ENCODE measurements around the gene CCDC188. TPM values are rescaled to one million over a fixed set of nuclear protein-coding genes. Genes with fewer than 3 reads are reported as not detected.

Gene CCDC188
- total RNA-seq, 2 donors from 2014 or later: 0.36 TPM; not detected in 1

- Mint-ChIP-seq H3K4me1 (ENCODE audit: low read depth in 2 of 2) (peaks cover 13 to 22% of the 10 kb centered on the region in 2 donors), H3K36me3 (no peaks in the 10 kb centered on the region), H3K9me3 (no peaks in the 10 kb centered on the region), H3K27me3 (no peaks in the 10 kb centered on the region), H3K4me3 (no peak overlapping the region), H3K27ac (no peak overlapping the region)
- DNase-seq (ENCODE audit: low spot score) (no peak), ATAC-seq (no peak)
These were observed 45.2 kb downstream of the CCDC188 start for GRCh38 chr22:20105456-20106204.

DNA sequence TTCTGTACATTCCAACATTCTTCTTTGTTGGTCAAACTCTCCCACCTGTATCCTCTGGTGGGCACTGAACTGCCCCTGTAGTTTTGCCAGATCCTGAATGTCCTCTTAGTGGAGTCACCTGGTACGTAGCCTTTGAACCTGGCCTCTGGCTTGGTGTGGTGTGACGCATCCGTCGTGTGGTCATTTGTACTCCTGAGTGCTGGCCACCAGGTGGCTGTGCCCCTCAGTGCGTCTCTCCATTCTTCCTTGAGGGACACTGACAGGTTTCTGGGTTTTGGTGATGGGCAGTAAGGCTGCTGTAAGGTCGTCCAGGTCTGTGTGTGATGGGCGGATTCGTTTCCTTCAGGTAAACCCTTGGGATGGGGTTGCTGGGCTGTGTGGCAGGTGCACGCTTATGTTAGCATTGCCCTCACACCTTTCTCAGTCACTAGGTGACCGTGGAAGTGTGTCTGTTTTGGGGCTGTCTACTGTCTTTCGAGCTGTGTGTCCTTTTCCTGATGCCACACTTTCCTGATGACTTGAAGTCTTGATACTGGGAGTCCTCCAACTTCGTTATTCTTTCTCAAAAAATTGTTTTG is 48.6 kb downstream of the CCDC188 start:
- no peak overlapping the region for H3K4me3 Mint-ChIP-seq
- no peak for DNase-seq (ENCODE audit: low spot score)
- H3K9me3 Mint-ChIP-seq: no peaks in the 10 kb centered on the region
- peak overlapping the region; percentile 72 to 91 for H3K27ac Mint-ChIP-seq
- peaks cover 17% of the 10 kb centered on the region for H3K36me3 Mint-ChIP-seq
- no peaks in the 10 kb centered on the region for H3K27me3 Mint-ChIP-seq
- peaks cover 37 to 38% of the 10 kb centered on the region in 2 donors for H3K4me1 Mint-ChIP-seq (ENCODE audit: low read depth in 2 of 2)
- ATAC-seq: no peak

DNA sequence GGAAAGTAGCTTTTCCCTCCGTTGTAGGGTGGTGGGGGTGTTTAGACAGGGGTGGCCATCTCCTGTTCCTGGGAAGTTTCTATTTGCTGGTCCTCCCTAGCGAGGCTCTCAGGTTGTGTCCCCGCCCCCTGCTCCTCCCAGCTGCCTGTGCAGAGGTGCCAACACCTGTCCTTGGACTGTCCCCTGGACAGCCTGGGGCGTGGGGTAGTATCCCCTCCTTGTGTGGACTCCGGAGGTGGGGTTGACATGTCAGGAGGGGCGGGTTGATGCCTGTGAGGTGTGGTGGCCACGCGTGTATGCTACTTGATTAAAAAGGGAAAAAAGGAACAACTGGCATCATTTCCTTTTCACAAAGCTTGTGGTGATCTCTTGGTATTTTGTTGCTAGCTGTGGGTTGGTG is 49.2 kb downstream of the CCDC188 start:
- no peaks in the 10 kb centered on the region for H3K27me3 Mint-ChIP-seq
- peaks cover 24% of the 10 kb centered on the region for H3K36me3 Mint-ChIP-seq
- H3K27ac Mint-ChIP-seq: peak overlapping the region; percentile 72 to 91
- H3K4me3 Mint-ChIP-seq: no peak overlapping the region
- peaks cover 37 to 42% of the 10 kb centered on the region in 2 donors for H3K4me1 Mint-ChIP-seq (ENCODE audit: low read depth in 2 of 2)
- DNase-seq (ENCODE audit: low spot score) (no peak), ATAC-seq (no peak)
- H3K9me3 Mint-ChIP-seq: no peaks in the 10 kb centered on the region

DNA sequence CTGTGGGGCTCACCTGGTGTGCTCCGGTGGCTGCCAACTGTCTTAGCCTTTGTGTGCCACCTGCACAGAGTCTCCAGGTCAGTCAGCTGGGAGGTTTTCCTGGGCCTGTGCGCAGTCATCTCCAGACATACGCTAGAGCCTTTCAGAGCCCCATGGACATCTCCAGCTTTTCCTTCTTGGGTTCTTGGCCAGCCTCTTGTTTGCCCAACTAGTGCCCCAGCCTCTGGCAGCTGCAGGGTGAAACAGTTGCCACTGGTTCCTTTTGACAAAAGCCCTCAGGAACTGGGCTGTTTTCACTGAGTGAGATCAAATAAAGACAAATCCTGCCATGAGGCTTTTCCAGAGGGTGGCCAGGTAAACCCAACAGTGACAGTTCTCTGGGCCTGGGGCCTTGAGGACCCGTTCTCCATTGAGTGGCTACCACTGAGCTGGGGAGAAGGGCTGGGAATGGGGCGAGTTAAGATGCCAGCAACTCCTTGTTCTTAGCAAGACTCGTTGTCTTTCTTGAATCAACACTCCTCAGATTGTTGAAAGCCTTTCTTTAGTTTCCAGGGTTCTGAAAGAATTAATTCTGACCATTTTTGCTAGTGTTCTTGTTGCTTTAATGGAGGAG is 51.6 kb downstream of the CCDC188 start:
- Mint-ChIP-seq H3K36me3 (peaks cover 36% of the 10 kb centered on the region), H3K4me3 (peak overlapping the region; percentile 34), H3K9me3 (no peaks in the 10 kb centered on the region), H3K4me1 (ENCODE audit: low read depth in 2 of 2) (peaks cover 42 to 44% of the 10 kb centered on the region in 2 donors), H3K27me3 (no peaks in the 10 kb centered on the region), H3K27ac (peak overlapping the region; percentile 91)
- ATAC-seq (no peak), DNase-seq (ENCODE audit: low spot score) (peak; percentile 41)

Other genes starting within 250 kb of the CCDC188 start
- gene COMT, start 209.3 kb downstream of the CCDC188 start, total RNA-seq: 100 to 1,000 TPM; 141 to 223 TPM
- 10 to 100 TPM; 29.9 to 34.3 TPM for gene TXNRD2, start 209.2 kb downstream of the CCDC188 start, total RNA-seq
- gene ARVCF, start 134.2 kb downstream of the CCDC188 start, total RNA-seq: 1 to 10 TPM; 3.7 to 3.8 TPM
- 10 to 100 TPM; 50.5 to 61.6 TPM for gene TANGO2, start 129.9 kb downstream of the CCDC188 start, total RNA-seq
- gene DGCR8, start 70.8 kb downstream of the CCDC188 start, total RNA-seq: 10 to 100 TPM; 60.1 to 89.5 TPM
- 100 to 1,000 TPM; 236 to 499 TPM for gene RANBP1, start 35.0 kb downstream of the CCDC188 start, total RNA-seq
- gene TRMT2A, start 33.8 kb downstream of the CCDC188 start, total RNA-seq: 100 to 1,000 TPM; 107 to 166 TPM
- 100 to 1,000 TPM in 1 of 2 donors, 10 to 100 TPM in 1; 53.9 to 124 TPM for gene ZDHHC8, start 19.3 kb downstream of the CCDC188 start, total RNA-seq
- under 1 TPM; 0.48 to 0.78 TPM for gene RTN4R, start 117.3 kb upstream of the CCDC188 start, total RNA-seq
- gene DGCR6L, start 169.0 kb upstream of the CCDC188 start, total RNA-seq: 10 to 100 TPM; 18.7 to 27.2 TPM
- 10 to 100 TPM in 1 of 2 donors, 1 to 10 TPM in 1; 3.7 to 11.9 TPM for gene ZNF74, start 243.1 kb upstream of the CCDC188 start, total RNA-seq